Stimulated activated CD8-positive, alpha-beta memory T cell treated with anti-CD3 and anti-CD28 coated beads, Interleukin-7, amount 100 ng/mL, for 24 hours (primary cell): Measurements from ENCODE around the gene KCNMA1.

ENCODE experiments used
- DNase-seq: peaks from one replicate; pipeline ENCODE4 v3.0.0-alpha.2; 2020; ENCODE audit warnings: low read depth

KCNMA1 gene

GRCh38 chr10:77445547-77445946 is 192.1 kb downstream of the KCNMA1 start:
- no peak for DNase-seq

GRCh38 chr10:77444041-77444440 is 193.6 kb downstream of the KCNMA1 start:
- DNase-seq, result no peak

GRCh38 chr10:77442699-77443189 is 194.9 kb downstream of the KCNMA1 start:
- DNase-seq, result no peak

GRCh38 chr10:77441353-77442166 is 196.0 kb downstream of the KCNMA1 start:
- DNase-seq, result no peak

- no peak for DNase-seq
Measured at GRCh38 chr10:77436257-77436975, 201.2 kb downstream of the KCNMA1 start.

GRCh38 chr10:77433546-77433945 is 204.1 kb downstream of the KCNMA1 start:
- no peak for DNase-seq

- DNase-seq, result no peak
Measured at GRCh38 chr10:77431980-77432797, 205.4 kb downstream of the KCNMA1 start.

GRCh38 chr10:77431209-77431611 is 206.4 kb downstream of the KCNMA1 start:
- DNase-seq, result no peak

GRCh38 chr10:77430530-77430929 is 207.1 kb downstream of the KCNMA1 start:
- no peak for DNase-seq

- no peak for DNase-seq
Measured at GRCh38 chr10:77428691-77429395, 208.8 kb downstream of the KCNMA1 start.

GRCh38 chr10:77424257-77424656 is 213.4 kb downstream of the KCNMA1 start:
- no peak for DNase-seq

- no peak for DNase-seq
Measured at GRCh38 chr10:77422491-77423338, 214.9 kb downstream of the KCNMA1 start.

GRCh38 chr10:77421591-77421990 is 216.0 kb downstream of the KCNMA1 start:
- DNase-seq, result no peak

GRCh38 chr10:77420947-77421523 is 216.6 kb downstream of the KCNMA1 start:
- no peak for DNase-seq

- no peak for DNase-seq
Measured at GRCh38 chr10:77419979-77420378, 217.6 kb downstream of the KCNMA1 start.

- no peak for DNase-seq
Measured at GRCh38 chr10:77419056-77419455, 218.6 kb downstream of the KCNMA1 start.

- no peak for DNase-seq
Measured at GRCh38 chr10:77417806-77418640, 219.6 kb downstream of the KCNMA1 start.

- DNase-seq, result no peak
Measured at GRCh38 chr10:77417359-77417758, 220.2 kb downstream of the KCNMA1 start.

- no peak for DNase-seq
Measured at GRCh38 chr10:77416311-77417135, 221.1 kb downstream of the KCNMA1 start.
